Ureter (tissue), 1 donor: ENCODE data around the gene PRELID2. TPM values are rescaled to one million over a fixed set of nuclear protein-coding genes. Genes with fewer than 3 reads are reported as not detected.
"Not testable (repeated sequence)": the region's sequence is repeated elsewhere in the genome, so short reads cannot be mapped to it uniquely, and the experiment has no call there.

Experiments used
- DNase-seq: peaks from one replicate; pipeline ENCODE4 v3.0.0-alpha.2; 2020; ENCODE audit warnings: low spot score
- total RNA-seq: library from RNA; stranded (reverse); gene quantifications from one replicate; pipeline ENCODE4 v1.2.4, GENCODE V29; 2023
- donor health status: DM: yes; HTN: yes; CAD: no.

The PRELID2 gene
- total RNA-seq, 1 donor from 2014 or later: 28.2 TPM

GRCh38 chr5:145840458-145841132, 5.5 kb upstream of the PRELID2 start:
- no peak for DNase-seq

DNA sequence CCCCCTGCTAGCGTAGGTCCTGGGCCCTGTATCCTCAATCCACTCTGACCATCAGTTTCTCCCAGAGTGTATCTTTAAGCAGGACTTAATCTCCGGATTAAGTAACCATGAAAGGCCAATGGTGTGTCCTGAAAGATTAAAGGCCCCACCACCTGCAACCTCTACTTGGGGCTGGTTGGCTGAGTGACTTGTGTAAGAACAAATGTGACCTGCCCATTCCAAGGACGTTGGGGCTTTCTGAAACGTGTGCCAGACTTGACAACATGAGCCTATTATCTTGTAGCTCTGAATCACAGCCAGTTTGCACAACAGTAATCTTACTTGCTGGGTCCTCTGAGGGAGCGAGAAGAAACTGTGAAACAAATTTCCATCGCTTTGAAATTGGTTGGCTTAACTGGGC, 3.1 kb upstream of the PRELID2 start:
- DNase-seq: no peak

- not testable (repeated sequence) for DNase-seq
Observed at GRCh38 chr5:145836241-145836640, 1.1 kb upstream of the PRELID2 start.

- no peak for DNase-seq
Observed at GRCh38 chr5:145835848-145836239, 702 bp upstream of the PRELID2 start.

DNA sequence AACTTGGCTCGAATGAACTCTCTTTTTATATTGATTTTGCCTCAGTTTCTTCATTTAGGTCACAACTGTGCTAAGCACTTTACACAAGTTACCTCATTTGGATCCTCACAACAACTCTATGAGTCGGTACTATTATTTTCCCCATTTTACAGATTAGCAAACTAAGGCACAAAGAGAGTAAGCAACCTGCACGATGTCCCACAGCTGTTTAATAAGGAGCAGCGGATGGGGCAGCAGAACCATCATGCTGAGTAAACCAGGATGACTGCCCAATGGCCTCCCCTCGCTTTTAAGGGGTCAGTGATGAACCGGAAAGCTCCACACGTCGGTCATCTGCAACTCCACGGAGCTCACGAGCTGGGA, 607 bp downstream of the PRELID2 start:
- DNase-seq: no peak

GRCh38 chr5:145833631-145834200, 1.4 kb downstream of the PRELID2 start:
- DNase-seq: no peak

DNA sequence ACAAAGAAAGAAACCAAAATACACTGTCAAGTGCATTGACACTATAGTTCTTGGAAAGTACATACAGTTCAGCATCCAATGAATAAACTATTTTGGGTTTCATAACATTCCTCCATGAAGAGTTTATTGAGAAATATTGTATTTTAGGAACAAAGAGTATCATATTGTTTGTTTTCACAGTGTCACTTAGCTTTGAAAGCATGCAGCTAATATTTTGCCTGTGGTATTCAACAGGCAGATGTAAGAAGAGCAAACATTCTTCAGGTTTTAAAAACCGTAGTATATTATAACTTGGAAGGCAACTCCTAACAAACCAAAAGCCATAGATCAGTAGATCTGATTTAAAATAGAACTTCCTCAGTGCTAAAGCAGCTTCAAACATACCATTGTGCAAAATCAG, 4.5 kb downstream of the PRELID2 start:
- DNase-seq: no peak

DNA sequence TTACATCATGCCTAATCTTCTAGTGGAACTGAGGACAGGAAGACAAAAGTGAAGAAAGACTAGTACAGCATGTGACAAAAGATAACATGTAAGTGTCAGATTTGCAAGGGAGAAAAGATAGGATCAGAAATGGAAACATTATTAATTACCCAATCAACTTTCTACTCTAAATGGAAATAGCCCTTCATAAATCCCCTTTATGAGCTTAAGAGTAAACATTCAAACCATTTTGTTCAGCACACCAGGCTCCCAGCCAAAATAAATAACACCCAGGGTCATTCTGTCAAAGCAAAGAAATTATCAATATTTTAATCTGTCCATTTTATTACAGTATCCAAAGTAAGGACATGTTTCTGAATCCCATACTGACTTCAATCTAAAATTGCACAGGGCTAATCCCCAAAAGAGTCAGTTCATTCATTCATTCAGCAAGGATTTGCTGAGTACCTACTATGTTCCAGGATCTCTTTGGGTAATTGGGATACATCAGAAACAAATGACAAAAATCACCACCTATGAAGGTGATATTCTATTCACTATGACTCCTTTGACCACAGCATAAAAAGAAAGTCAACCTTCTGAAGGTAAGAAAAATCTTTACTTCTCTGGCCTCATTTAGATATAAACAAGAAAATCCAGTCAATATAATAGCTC, 5.3 kb downstream of the PRELID2 start:
- no peak for DNase-seq

- DNase-seq: no peak
Observed at GRCh38 chr5:145826895-145827674, 8.1 kb downstream of the PRELID2 start.

GRCh38 chr5:145825751-145826180, 9.4 kb downstream of the PRELID2 start:
- no peak for DNase-seq

- no peak for DNase-seq
Observed at GRCh38 chr5:145824040-145824439, 11.1 kb downstream of the PRELID2 start.

GRCh38 chr5:145818604-145819003, 16.5 kb downstream of the PRELID2 start:
- DNase-seq: no peak

DNA sequence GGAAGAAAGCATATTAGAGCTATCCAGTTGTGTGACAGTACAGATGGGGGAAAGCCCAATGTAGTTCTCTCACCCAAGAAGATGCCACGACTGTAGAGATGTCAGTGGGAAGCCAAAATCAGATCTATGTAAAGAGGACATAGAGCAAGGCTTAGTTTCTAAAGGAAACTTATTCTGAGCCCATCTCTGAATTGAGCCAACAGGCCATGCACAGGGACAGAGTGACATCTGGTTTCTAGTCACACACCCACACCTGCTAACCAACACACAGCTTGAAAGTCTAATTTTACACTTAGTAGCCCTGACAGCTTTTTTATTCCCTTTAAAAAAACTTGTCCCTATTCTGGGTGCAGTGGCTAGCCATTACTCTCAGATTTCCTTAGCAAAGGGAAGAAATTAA, 22.3 kb downstream of the PRELID2 start:
- DNase-seq: no peak

DNA sequence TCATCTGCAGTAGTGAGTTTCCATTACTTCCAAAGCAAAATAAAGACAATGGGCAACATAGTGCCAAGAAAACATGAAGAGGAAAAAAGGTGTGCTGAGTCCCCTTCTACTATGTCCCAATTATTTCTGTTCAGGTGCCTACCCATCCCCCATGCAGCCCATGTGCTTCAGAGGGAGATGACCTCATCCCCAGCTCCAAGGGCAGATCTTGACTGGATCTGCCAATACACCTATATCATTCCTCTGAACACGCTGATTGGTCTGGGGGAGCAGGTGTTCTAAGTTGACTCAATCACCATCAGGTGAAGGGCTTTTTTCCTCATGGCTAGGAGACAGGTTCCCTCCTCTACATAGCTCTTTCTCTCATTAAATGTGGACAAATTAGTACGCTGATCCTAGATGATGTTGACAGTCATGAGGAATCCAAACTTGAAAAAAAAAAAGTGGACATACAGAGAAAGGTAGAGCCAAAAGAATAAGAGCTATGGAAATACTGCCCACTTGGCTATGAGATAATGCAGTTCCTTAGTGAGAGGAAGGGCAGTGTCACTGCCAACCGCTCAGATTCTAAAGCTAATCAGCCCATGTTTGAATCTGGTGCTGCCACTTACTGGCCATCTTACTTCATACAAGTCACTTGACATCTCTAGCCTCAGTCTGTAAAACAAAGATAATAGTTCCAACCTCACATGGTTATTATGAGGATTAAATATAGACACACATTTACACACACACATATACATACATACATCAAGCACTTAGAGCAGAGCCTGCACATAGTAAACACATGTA, 23.1 kb downstream of the PRELID2 start:
- DNase-seq: no peak

- no peak for DNase-seq
Observed at GRCh38 chr5:145806923-145807322, 28.2 kb downstream of the PRELID2 start.

DNA sequence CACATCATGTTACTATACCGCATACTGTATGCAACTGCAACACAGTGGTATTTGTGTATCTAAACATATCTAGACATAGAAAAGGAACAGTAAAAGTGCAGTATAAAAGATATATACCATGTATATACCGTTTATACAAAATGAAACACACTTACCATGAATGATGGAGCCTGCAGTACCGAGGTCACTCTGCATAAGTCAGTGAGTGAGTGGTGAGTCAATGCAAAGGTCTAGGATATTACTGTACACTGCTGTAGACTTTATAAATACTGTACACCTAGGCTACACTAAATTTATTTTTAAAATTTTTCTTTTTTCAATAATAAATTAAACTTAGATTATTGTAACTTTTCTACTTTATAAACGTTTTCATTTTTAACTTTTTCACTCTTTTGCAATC, 29.3 kb downstream of the PRELID2 start:
- DNase-seq: no peak

- DNase-seq: no peak
Observed at GRCh38 chr5:145804701-145805100, 30.4 kb downstream of the PRELID2 start.

DNA sequence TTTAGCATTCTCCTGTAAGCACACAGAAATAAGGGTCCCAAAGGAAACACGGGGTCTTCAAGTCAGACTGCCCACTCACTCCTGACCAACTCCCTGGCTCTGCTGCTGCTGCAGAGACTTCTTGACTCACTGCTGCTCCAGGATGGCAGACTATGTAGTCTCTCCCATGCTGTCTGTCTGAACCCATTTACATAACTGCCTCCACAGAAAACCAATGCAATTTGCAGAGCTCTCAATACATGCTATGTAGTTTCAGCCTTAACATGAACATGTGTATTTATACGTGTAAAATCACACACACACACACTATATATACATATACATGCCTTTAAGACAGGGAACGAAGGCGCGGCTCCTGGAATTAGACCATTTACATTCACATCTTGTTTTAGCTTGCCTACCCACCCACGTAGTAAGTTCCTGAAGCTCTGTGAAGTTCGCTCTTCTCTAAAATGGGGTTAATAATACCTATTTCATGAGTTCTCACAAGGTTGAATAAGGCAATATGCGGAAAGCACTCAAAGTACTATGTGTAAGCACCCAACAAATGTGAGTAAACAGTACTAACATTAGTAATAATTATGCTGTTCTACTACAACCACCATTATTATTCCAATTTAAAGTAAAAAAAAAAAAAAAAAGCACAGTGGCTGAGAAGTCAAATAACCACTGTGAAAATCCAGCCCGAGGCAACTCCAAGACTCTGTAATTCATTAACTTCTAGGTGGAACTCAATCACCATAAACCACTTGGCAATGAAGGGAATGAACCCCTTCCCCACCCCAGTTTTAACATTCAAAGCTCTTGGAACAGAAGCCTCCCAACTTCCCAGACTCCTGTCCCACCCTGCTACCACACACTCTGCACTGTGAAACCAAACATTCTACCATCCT, 31.8 kb downstream of the PRELID2 start:
- no peak for DNase-seq

DNA sequence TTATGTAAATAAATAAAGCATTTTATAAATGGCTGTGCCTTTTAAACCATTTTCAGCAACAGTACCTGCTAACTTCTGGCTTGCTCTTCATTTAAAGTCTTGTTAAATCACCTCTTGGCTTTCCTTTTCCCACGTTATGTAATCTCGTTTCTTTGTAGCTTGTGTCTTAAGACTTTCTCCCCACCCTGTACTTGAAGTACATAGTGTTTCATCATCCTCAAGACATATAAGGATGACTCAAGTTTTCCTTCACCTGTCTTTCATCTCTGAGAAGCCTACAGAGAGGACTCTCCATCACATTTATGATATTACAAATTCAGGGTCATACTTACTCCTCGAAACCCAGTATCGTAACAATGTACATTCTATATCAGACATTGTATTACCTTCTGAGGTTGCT, 33.9 kb downstream of the PRELID2 start:
- DNase-seq: no peak

DNA sequence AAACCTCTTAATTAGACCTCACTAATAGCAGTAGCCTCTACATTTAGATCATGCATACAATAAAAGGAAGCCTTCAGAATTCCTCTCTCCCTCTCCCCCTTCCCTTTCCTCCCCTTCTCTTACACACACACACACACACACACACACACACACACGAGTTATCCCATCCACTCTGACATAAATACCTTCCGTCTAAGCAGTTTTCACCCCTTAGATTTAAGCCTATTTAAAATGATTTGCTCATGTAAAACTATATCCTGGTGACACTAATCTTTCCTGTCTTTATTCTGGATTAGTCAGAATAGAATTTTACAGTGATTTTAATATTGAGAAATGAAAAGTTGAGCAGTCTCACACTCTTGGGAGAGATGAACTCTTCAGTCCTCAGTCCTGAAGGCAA, 35.0 kb downstream of the PRELID2 start:
- no peak for DNase-seq

GRCh38 chr5:145798503-145798902, 36.6 kb downstream of the PRELID2 start:
- not testable (repeated sequence) for DNase-seq
